Stomach (tissue), 4 donors: ENCODE data around the gene NAV2.

Experiments used
- EP300 ChIP-seq: sonication (generic); formaldehyde crosslinking; IDR thresholded peaks from one replicate; pipeline ENCODE4 v1.6.1; 2017; ENCODE audit warnings: antibody characterized with exemption
- POLR2A ChIP-seq, 4 donors: fragments of 450-650 bp; IDR thresholded peaks; one replicate each; pipeline ENCODE4 v1.6.1; 2016; ENCODE audit warnings: antibody characterized with exemption in 4 of 4, control low read depth in 2 of 4, mild to moderate bottlenecking in 1 of 4, moderate library complexity in 1 of 4
- POLR2AphosphoS5 ChIP-seq, 3 donors: sonication (generic); formaldehyde crosslinking; IDR thresholded peaks; one replicate each; pipeline ENCODE4 v1.6.1; 2016; ENCODE audit warnings: antibody characterized with exemption in 3 of 3
- TF ChIP-seq, protein P1 (sequence below), 7 experiments: fragments of 450-650 bp in 4 of 7; fragments of 200-600 bp in 3 of 7; sonication (generic) in 3 of 7; IDR thresholded peaks; one replicate each; pipeline ENCODE4 v1.5.1; 2016 to 2019; ENCODE audit warnings: antibody characterized with exemption in 7 of 7, control low read depth in 2 of 7, mild to moderate bottlenecking in 1 of 7

DNA sequence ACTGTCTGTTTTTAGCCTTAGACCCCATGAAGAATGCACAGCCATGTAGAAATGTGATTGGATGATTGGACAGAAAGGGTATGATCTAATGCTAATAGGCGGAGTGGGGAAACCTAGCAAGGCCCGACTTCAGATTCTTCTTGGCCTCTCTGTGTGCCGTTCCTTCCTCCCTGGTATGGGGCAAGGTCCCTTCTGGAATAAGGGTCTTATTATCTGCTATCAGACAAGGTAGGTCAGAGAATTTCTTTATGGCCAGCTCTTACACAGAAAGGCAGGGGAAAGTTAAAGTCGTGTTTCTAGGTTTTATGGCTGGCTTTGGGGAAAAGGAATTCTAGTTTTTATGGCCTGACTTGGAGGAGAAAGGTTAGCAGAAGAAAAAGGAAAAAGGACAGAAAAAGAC is 417.0 kb downstream of the NAV2 start:
- TF ChIP-seq POLR2A (IDR thresholded peaks at IDR 0.05) (no peak), POLR2AphosphoS5 (IDR thresholded peaks at IDR 0.05) (no peak), EP300 (no peak)
- TF ChIP-seq, protein P1, sequence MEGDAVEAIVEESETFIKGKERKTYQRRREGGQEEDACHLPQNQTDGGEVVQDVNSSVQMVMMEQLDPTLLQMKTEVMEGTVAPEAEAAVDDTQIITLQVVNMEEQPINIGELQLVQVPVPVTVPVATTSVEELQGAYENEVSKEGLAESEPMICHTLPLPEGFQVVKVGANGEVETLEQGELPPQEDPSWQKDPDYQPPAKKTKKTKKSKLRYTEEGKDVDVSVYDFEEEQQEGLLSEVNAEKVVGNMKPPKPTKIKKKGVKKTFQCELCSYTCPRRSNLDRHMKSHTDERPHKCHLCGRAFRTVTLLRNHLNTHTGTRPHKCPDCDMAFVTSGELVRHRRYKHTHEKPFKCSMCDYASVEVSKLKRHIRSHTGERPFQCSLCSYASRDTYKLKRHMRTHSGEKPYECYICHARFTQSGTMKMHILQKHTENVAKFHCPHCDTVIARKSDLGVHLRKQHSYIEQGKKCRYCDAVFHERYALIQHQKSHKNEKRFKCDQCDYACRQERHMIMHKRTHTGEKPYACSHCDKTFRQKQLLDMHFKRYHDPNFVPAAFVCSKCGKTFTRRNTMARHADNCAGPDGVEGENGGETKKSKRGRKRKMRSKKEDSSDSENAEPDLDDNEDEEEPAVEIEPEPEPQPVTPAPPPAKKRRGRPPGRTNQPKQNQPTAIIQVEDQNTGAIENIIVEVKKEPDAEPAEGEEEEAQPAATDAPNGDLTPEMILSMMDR (IDR thresholded peaks at IDR 0.05) = no peak
